HepG2 (cell line): ENCODE results near the gene SFXN5. TPM values are rescaled to one million over a fixed set of nuclear protein-coding genes. Genes with fewer than 3 reads are reported as not detected.

Experiments used
- GATAD2A ChIP-seq: IDR thresholded peaks from 2 replicates; pipeline ENCODE4 v1.6.1; 2016
- HDAC1 ChIP-seq: sonication (generic); formaldehyde crosslinking; IDR thresholded peaks from 2 replicates; pipeline ENCODE4 v1.5.1; 2020; ENCODE audit warnings: mild to moderate bottlenecking, missing genetic modification reagents
- JDP2 ChIP-seq: sonication (generic); formaldehyde crosslinking; IDR thresholded peaks from 2 replicates; pipeline ENCODE4 v1.8.1; 2022; ENCODE audit warnings: missing genetic modification reagents, borderline replicate concordance
- MIER2 ChIP-seq: IDR thresholded peaks from 2 replicates; pipeline ENCODE4 v1.6.1; 2016; ENCODE audit warnings: missing biosample characterization, missing genetic modification reagents
- SIN3B ChIP-seq: fragments of 150-350 bp; IDR thresholded peaks from 2 replicates; pipeline ENCODE4 v1.6.1; 2014; ENCODE audit warnings: low read length
- SSRP1 ChIP-seq: IDR thresholded peaks from 2 replicates; pipeline ENCODE4 v1.6.1; 2016; ENCODE audit warnings: control low read depth
- ZBTB1 ChIP-seq: sonication (generic); formaldehyde crosslinking; IDR thresholded peaks from 2 replicates; pipeline ENCODE4 v1.4.0; 2020; ENCODE audit warnings: missing genetic modification reagents, borderline replicate concordance
- ZFP82 ChIP-seq: sonication (generic); formaldehyde crosslinking; IDR thresholded peaks from 2 replicates; pipeline ENCODE4 v1.5.1; 2020; ENCODE audit warnings: mild to moderate bottlenecking, missing genetic modification reagents, borderline replicate concordance
- ZNF337 ChIP-seq: sonication (generic); formaldehyde crosslinking; IDR thresholded peaks from 2 replicates; pipeline ENCODE4 v1.5.1; 2020; ENCODE audit warnings: missing genetic modification reagents, low read depth, mild to moderate bottlenecking, borderline replicate concordance
- ZNF570 ChIP-seq: sonication (generic); formaldehyde crosslinking; IDR thresholded peaks from 2 replicates; pipeline ENCODE4 v1.4.0; 2020; ENCODE audit warnings: mild to moderate bottlenecking, missing genetic modification reagents, borderline replicate concordance
- ZSCAN20 ChIP-seq: sonication (generic); formaldehyde crosslinking; IDR thresholded peaks from 2 replicates; pipeline ENCODE4 v1.4.0; 2020; ENCODE audit warnings: missing genetic modification reagents, mild to moderate bottlenecking, borderline replicate concordance
- ZZZ3 ChIP-seq: sonication (generic); formaldehyde crosslinking; IDR thresholded peaks from 2 replicates; pipeline ENCODE4 v1.4.0; 2020; ENCODE audit warnings: missing genetic modification reagents, mild to moderate bottlenecking, borderline replicate concordance
- polyA plus RNA-seq, 8 experiments: library from polyadenylated mRNA; depleted of rRNA in 3 of 8; stranded (reverse) in 7 of 8; unstranded in 1 of 8; fragments of >200 nt; fragmentation: Illumina TruSeq in 4 of 8; extraction: Trizol in 4 of 8; gene quantifications; 2 replicates each; pipeline versions ENCODE4 v1.2.1 to v1.2.3, GENCODE V29; 2011 to 2016; ENCODE audit warnings: low read depth in 4 of 8, missing spikeins in 1 of 8, mixed read lengths in 1 of 8; ENCODE audit not compliant: insufficient read depth in 1 of 8
- total RNA-seq, 5 experiments: library from RNA; depleted of rRNA; stranded (reverse); fragments of >200 nt; fragmentation: Illumina TruSeq; extraction: Trizol; gene quantifications; 2 replicates each; pipeline ENCODE4 v1.2.3, GENCODE V29; 2016; ENCODE audit warnings: low read depth in 1 of 5
- TF ChIP-seq, protein P1 (sequence below), 2 experiments: fragments of 450-650 bp in 1 of 2; sonication (generic) in 1 of 2; formaldehyde crosslinking in 1 of 2; IDR thresholded peaks; 2 replicates each; pipeline versions ENCODE4 v1.6.1 to v1.8.0; 2016 to 2022; ENCODE audit warnings: antibody characterized with exemption in 1 of 2, mild to moderate bottlenecking in 1 of 2, missing genetic modification reagents in 1 of 2
- TF ChIP-seq, protein P2 (sequence below): sonication (generic); formaldehyde crosslinking; IDR thresholded peaks from 2 replicates; pipeline ENCODE4 v1.5.0; 2020; ENCODE audit warnings: missing genetic modification reagents
- TF ChIP-seq, protein P3 (sequence below): fragments of 450-650 bp; IDR thresholded peaks from 2 replicates; pipeline ENCODE4 v1.6.1; 2016
- TF ChIP-seq, protein P4 (sequence below): sonication (generic); formaldehyde crosslinking; IDR thresholded peaks from 2 replicates; pipeline ENCODE4 v1.4.0; 2020; ENCODE audit warnings: missing genetic modification reagents

Gene SFXN5
- total and polyA plus RNA-seq, 2 of the 13 experiments (the other 11 are each of a cell fraction or from before 2014, with no cell fraction given) = 34.9 to 37.4 TPM

DNA sequence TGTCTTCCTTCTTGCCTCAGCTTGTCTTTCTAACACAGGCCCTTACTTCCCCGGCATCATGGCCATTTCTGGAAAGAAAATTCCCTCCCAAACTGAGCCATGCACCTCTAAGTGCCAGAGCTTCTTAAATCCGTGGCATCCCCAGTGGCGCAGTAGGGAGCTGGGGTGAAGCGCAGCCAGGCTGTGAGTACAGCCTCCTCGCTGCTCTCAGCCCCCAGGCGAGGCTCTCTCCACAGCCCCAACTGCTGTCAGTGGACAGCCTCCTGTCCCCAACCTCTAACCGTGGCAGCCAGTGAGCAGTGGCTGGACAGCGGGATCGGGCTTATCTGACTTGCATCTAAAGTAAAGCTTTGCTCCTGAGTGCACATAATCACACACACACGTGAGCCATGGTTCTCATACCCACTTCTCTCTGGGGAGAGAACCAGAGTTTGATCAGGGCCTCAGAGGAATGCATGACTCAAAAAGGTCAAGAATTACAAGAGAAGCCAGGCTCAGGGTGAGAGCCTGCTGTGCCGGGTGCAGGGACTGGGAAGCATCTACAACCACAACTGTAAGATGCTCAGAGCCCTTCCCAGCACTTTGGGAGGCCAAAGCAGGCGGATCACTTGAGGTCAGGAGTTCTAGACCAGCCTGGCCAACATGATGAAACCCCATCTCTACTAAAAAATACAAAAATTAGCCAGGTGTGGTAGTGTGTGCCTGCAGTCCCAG is 50.7 kb downstream of the SFXN5 start (continued):
- TF ChIP-seq, protein P1, sequence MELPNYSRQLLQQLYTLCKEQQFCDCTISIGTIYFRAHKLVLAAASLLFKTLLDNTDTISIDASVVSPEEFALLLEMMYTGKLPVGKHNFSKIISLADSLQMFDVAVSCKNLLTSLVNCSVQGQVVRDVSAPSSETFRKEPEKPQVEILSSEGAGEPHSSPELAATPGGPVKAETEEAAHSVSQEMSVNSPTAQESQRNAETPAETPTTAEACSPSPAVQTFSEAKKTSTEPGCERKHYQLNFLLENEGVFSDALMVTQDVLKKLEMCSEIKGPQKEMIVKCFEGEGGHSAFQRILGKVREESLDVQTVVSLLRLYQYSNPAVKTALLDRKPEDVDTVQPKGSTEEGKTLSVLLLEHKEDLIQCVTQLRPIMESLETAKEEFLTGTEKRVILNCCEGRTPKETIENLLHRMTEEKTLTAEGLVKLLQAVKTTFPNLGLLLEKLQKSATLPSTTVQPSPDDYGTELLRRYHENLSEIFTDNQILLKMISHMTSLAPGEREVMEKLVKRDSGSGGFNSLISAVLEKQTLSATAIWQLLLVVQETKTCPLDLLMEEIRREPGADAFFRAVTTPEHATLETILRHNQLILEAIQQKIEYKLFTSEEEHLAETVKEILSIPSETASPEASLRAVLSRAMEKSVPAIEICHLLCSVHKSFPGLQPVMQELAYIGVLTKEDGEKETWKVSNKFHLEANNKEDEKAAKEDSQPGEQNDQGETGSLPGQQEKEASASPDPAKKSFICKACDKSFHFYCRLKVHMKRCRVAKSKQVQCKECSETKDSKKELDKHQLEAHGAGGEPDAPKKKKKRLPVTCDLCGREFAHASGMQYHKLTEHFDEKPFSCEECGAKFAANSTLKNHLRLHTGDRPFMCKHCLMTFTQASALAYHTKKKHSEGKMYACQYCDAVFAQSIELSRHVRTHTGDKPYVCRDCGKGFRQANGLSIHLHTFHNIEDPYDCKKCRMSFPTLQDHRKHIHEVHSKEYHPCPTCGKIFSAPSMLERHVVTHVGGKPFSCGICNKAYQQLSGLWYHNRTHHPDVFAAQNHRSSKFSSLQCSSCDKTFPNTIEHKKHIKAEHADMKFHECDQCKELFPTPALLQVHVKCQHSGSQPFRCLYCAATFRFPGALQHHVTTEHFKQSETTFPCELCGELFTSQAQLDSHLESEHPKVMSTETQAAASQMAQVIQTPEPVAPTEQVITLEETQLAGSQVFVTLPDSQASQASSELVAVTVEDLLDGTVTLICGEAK (IDR thresholded peaks at IDR 0.05) = no peak
- TF ChIP-seq, protein P1 (CRISPR knock-in tag; IDR thresholded peaks at IDR 0.05) = peak; percentile 46; the same call in 1 of the 2 replicates
- TF ChIP-seq ZFP82 (CRISPR knock-in tag) (no peak), HDAC1 (CRISPR knock-in tag) (peak; percentile 89), ZBTB1 (CRISPR knock-in tag) (no peak), ZZZ3 (CRISPR knock-in tag) (no peak), MIER2 (peak; percentile 80; the same call in 1 of the 2 replicates), GATAD2A (CRISPR knock-in tag) (peak; percentile 97), JDP2 (CRISPR knock-in tag) (no peak), SIN3B (no peak), ZSCAN20 (CRISPR knock-in tag) (no peak), SSRP1 (CRISPR knock-in tag) (no peak; the same call in 1 of the 2 replicates), ZNF337 (no peak), ZNF570 (CRISPR knock-in tag) (no peak; the same call in 1 of the 2 replicates)
- TF ChIP-seq, protein P2, sequence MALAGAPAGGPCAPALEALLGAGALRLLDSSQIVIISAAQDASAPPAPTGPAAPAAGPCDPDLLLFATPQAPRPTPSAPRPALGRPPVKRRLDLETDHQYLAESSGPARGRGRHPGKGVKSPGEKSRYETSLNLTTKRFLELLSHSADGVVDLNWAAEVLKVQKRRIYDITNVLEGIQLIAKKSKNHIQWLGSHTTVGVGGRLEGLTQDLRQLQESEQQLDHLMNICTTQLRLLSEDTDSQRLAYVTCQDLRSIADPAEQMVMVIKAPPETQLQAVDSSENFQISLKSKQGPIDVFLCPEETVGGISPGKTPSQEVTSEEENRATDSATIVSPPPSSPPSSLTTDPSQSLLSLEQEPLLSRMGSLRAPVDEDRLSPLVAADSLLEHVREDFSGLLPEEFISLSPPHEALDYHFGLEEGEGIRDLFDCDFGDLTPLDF (CRISPR knock-in tag) = no peak
- TF ChIP-seq, protein P3, sequence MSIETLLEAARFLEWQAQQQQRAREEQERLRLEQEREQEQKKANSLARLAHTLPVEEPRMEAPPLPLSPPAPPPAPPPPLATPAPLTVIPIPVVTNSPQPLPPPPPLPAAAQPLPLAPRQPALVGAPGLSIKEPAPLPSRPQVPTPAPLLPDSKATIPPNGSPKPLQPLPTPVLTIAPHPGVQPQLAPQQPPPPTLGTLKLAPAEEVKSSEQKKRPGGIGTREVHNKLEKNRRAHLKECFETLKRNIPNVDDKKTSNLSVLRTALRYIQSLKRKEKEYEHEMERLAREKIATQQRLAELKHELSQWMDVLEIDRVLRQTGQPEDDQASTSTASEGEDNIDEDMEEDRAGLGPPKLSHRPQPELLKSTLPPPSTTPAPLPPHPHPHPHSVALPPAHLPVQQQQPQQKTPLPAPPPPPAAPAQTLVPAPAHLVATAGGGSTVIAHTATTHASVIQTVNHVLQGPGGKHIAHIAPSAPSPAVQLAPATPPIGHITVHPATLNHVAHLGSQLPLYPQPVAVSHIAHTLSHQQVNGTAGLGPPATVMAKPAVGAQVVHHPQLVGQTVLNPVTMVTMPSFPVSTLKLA = peak; percentile 64
- TF ChIP-seq, protein P4, sequence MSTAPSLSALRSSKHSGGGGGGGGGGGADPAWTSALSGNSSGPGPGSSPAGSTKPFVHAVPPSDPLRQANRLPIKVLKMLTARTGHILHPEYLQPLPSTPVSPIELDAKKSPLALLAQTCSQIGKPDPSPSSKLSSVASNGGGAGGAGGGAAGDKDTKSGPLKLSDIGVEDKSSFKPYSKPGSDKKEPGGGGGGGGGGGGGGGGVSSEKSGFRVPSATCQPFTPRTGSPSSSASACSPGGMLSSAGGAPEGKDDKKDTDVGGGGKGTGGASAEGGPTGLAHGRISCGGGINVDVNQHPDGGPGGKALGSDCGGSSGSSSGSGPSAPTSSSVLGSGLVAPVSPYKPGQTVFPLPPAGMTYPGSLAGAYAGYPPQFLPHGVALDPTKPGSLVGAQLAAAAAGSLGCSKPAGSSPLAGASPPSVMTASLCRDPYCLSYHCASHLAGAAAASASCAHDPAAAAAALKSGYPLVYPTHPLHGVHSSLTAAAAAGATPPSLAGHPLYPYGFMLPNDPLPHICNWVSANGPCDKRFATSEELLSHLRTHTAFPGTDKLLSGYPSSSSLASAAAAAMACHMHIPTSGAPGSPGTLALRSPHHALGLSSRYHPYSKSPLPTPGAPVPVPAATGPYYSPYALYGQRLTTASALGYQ (CRISPR knock-in tag) = no peak
